ENCODE measurements around the gene TENM4. TPM values are rescaled to one million over a fixed set of nuclear protein-coding genes. Genes with fewer than 3 reads are reported as not detected.

Gene TENM4
- total and polyA plus RNA-seq, 2 of the 8 experiments (the other 6 are each of a cell fraction or from before 2014, with no cell fraction given): 3.5 to 7.2 TPM

DNA sequence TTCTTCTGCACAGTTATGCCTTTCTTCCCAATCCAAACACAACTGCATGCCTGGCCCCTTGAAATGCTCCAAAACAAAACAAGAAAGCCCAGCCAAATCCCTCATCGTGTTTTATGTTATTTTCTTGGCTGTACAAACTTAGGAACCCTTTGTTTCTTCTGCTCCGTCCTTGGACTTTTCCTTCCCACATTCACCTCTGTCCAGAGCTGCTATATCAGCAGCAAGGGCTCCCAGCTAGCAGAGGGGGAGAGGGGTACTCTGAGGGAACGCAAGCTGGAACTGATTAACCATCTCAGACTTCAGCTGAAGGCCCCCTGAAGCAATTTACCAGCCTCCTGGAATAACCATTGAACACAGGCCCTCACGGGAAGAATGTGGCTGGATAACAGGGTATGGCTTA lies 214.7 kb downstream of the TENM4 start:
- Histone ChIP-seq H3K56ac (replicated peaks; ENCODE audit: insufficient read length, low read depth, low read length) (no peak overlapping the region), H3K79me2 (ENCODE audit: control insufficient read depth in 1 of 2, insufficient read depth in 2 of 2, low read length in 2 of 2) (no peaks in the 10 kb centered on the region), H3K4me1 (replicated peaks in 1 of 4; ENCODE audit: control insufficient read depth in 3 of 4, insufficient read depth in 4 of 4, low read length in 3 of 4) (peaks cover 0 to 8% (median under 1%) of the 10 kb centered on the region in 4 experiments; a peak in 3 of 7 replicates), H3K27ac (ENCODE audit: low read depth, low read length) (no peak overlapping the region), H2BK12ac (ENCODE audit: low read depth, low read length) (no peak overlapping the region), H3K27me3 (replicated peaks in 1 of 4; ENCODE audit: control insufficient read depth in 3 of 4, extremely low read depth in 1 of 4, insufficient read depth in 3 of 4, low read length in 3 of 4) (peaks cover 0 to 1% (median 0%) of the 10 kb centered on the region in 4 experiments; a peak in 1 of 7 replicates), H3K9ac (replicated peaks in 1 of 4; ENCODE audit: extremely low read depth in 1 of 4, low read depth in 3 of 4, low read length in 3 of 4) (no peak overlapping the region), H4K91ac (replicated peaks; ENCODE audit: insufficient read length, low read length) (no peak overlapping the region), H4K20me1 (replicated peaks in 1 of 2; ENCODE audit: control insufficient read depth in 1 of 2, insufficient read depth in 2 of 2, low read length in 2 of 2) (no peaks in the 10 kb centered on the region), H2BK120ac (replicated peaks; ENCODE audit: low read depth, low read length) (no peak overlapping the region), H2BK20ac (ENCODE audit: low read length) (no peak overlapping the region), H3K9me3 (ENCODE audit: insufficient read depth in 2 of 2, low read depth in 1 of 2, low read length in 1 of 2) (no peaks in the 10 kb centered on the region), H3K14ac (ENCODE audit: insufficient read length) (no peak overlapping the region), H3K23ac (ENCODE audit: insufficient read length) (no peak overlapping the region), H3K4me3 (ENCODE audit: extremely low read depth in 1 of 4, insufficient read depth in 2 of 4, low read depth in 3 of 4, low read length in 4 of 4) (no peak overlapping the region), H4K8ac (ENCODE audit: extremely low read depth, insufficient read depth, low read length) (no peak overlapping the region), H2AK5ac (ENCODE audit: low read depth, low read length) (no peak overlapping the region), H3K23me2 (ENCODE audit: low read depth, low read length) (no peaks in the 10 kb centered on the region), H3K4me2 (ENCODE audit: insufficient read depth in 1 of 2, low read depth in 2 of 2, low read length in 2 of 2) (no peak overlapping the region), H2BK15ac (ENCODE audit: low read length) (no peak overlapping the region), H3K4ac (replicated peaks; ENCODE audit: insufficient read length, low read depth, low read length) (no peak overlapping the region), H2BK5ac (ENCODE audit: low read depth, low read length) (no peak overlapping the region), H3K18ac (ENCODE audit: extremely low read depth, low read length) (no peak overlapping the region), H4K5ac (ENCODE audit: insufficient read length, low read depth, low read length) (no peak overlapping the region), H2AFZ (ENCODE audit: low read length) (no peak overlapping the region), H3K79me1 (ENCODE audit: low read depth, low read length) (no peaks in the 10 kb centered on the region), H3K36me3 (ENCODE audit: control insufficient read depth in 2 of 4, insufficient read depth in 4 of 4, low read length in 3 of 4) (no peaks in the 10 kb centered on the region)
- WGBS, 2 experiments (ENCODE audit: extremely low coverage in 1 of 2, insufficient coverage in 1 of 2, insufficient read length in 1 of 2, insufficient replicate concordance in 2 of 2, low coverage in 1 of 2, low lambda C conversion rate in 2 of 2, missing lambda C conversion rate in 1 of 2): 89% methylated on average over 4 of the region's 4 CpGs; no CpG with 5 or more reads in 1 of the 2 experiments
- POLR2A ChIA-PET (ENCODE audit: partially characterized antibody): no interaction called here
- DNase-seq (ENCODE audit: low read depth in 1 of 2, low spot score in 2 of 2) (no peak), FAIRE-seq (no peak)
- CTCF ChIA-PET (ENCODE audit: partially characterized antibody): interaction anchor here (0.9 to 2.1 kb wide), 7 partner anchors 9 to 399 kb away, joined by 3 to 8 read pairs (median 3); no protein-coding TSS in a partner anchor
- no peak for TF ChIP-seq TAF1 (IDR thresholded peaks at IDR 0.05; ENCODE audit: low read depth, low read length)
- no peak for TF ChIP-seq ZNF274 (IDR thresholded peaks at IDR 0.05; ENCODE audit: borderline replicate concordance, extremely low read depth, low read length)
- TF ChIP-seq, protein P1, sequence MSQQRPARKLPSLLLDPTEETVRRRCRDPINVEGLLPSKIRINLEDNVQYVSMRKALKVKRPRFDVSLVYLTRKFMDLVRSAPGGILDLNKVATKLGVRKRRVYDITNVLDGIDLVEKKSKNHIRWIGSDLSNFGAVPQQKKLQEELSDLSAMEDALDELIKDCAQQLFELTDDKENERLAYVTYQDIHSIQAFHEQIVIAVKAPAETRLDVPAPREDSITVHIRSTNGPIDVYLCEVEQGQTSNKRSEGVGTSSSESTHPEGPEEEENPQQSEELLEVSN (IDR thresholded peaks at IDR 0.05): no peak
- no peak for TF ChIP-seq JUN (IDR thresholded peaks at IDR 0.05; ENCODE audit: low read depth, low read length)
- TF ChIP-seq SP1 (IDR thresholded peaks at IDR 0.05; ENCODE audit: low read depth, low read length): no peak
- TF ChIP-seq, protein P2, sequence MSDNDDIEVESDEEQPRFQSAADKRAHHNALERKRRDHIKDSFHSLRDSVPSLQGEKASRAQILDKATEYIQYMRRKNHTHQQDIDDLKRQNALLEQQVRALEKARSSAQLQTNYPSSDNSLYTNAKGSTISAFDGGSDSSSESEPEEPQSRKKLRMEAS (IDR thresholded peaks at IDR 0.05): no peak
- no peak for TF ChIP-seq CTBP2 (IDR thresholded peaks at IDR 0.05; ENCODE audit: borderline replicate concordance, insufficient read depth, insufficient read length, low read length)
- no peak for TF ChIP-seq RBBP5 (IDR thresholded peaks at IDR 0.05; ENCODE audit: borderline replicate concordance, low read depth, low read length)
- no peak for TF ChIP-seq GABPA (IDR thresholded peaks at IDR 0.05; ENCODE audit: borderline replicate concordance, insufficient read depth, low read length)
- TF ChIP-seq CBX8 (IDR thresholded peaks at IDR 0.05; ENCODE audit: borderline replicate concordance, low read depth, low read length): no peak
- TF ChIP-seq SAP30 (IDR thresholded peaks at IDR 0.05; ENCODE audit: insufficient read depth, insufficient replicate concordance, low read length): no peak
- TF ChIP-seq SUZ12 (IDR thresholded peaks at IDR 0.05; ENCODE audit: low read length): no peak
- no peak for TF ChIP-seq EGR1 (IDR thresholded peaks at IDR 0.05; ENCODE audit: borderline replicate concordance, low read depth, low read length)
